HG03095 (cell line): ENCODE measurements around the gene INPP4B.

Experiments
- ATAC-seq: cut with Tn5 transposase; IDR thresholded peaks from one replicate; pipeline ENCODE4 v1.9.1; 2021; ENCODE audit warnings: moderate library complexity; ENCODE audit not compliant: unreplicated experiment

The INPP4B gene

GRCh38 chr4:142485452-142485851 is 360.6 kb downstream of the INPP4B start:
- ATAC-seq = no peak

GRCh38 chr4:142480244-142480643 is 365.9 kb downstream of the INPP4B start:
- ATAC-seq = no peak

GRCh38 chr4:142475663-142476062 is 370.4 kb downstream of the INPP4B start:
- no peak for ATAC-seq

GRCh38 chr4:142474398-142475087 is 371.6 kb downstream of the INPP4B start:
- ATAC-seq = no peak

- ATAC-seq = no peak
Measured at GRCh38 chr4:142473960-142474338, 372.2 kb downstream of the INPP4B start.

GRCh38 chr4:142473218-142473959 is 372.7 kb downstream of the INPP4B start:
- no peak for ATAC-seq

- no peak for ATAC-seq
Measured at GRCh38 chr4:142467088-142467487, 379.0 kb downstream of the INPP4B start.

GRCh38 chr4:142465526-142465925 is 380.6 kb downstream of the INPP4B start:
- ATAC-seq = no peak

GRCh38 chr4:142463206-142463605 is 382.9 kb downstream of the INPP4B start:
- no peak for ATAC-seq

GRCh38 chr4:142452161-142452855 is 393.8 kb downstream of the INPP4B start:
- ATAC-seq = no peak

- ATAC-seq = no peak
Measured at GRCh38 chr4:142449771-142450373, 396.2 kb downstream of the INPP4B start.

GRCh38 chr4:142447009-142447408 is 399.1 kb downstream of the INPP4B start:
- ATAC-seq = no peak

GRCh38 chr4:142443469-142443868 is 402.6 kb downstream of the INPP4B start:
- no peak for ATAC-seq

GRCh38 chr4:142440093-142440492 is 406.0 kb downstream of the INPP4B start:
- no peak for ATAC-seq

GRCh38 chr4:142435599-142436235 is 410.4 kb downstream of the INPP4B start:
- ATAC-seq = no peak

GRCh38 chr4:142434519-142435224 is 411.4 kb downstream of the INPP4B start:
- no peak for ATAC-seq

GRCh38 chr4:142428715-142429114 is 417.4 kb downstream of the INPP4B start:
- no peak for ATAC-seq

- no peak for ATAC-seq
Measured at GRCh38 chr4:142427456-142427855, 418.6 kb downstream of the INPP4B start.

GRCh38 chr4:142423861-142424260 is 422.2 kb downstream of the INPP4B start:
- no peak for ATAC-seq

GRCh38 chr4:142420311-142421095 is 425.6 kb downstream of the INPP4B start:
- no peak for ATAC-seq
